HEK293 (cell line): ENCODE data around the gene LRRC8E.

ENCODE experiments used
- ATF2 ChIP-seq: fragments of 450-650 bp; formaldehyde crosslinking; IDR thresholded peaks from 2 replicates; pipeline ENCODE4 v1.5.1; 2016; ENCODE audit warnings: missing biosample characterization, missing genetic modification characterization, low read depth
- BCL11A ChIP-seq: fragments of 450-650 bp; formaldehyde crosslinking; IDR thresholded peaks from 2 replicates; pipeline ENCODE4 v1.5.1; 2016; ENCODE audit warnings: low read depth, missing biosample characterization, missing genetic modification characterization
- GLIS2 ChIP-seq: fragments of 450-650 bp; formaldehyde crosslinking; IDR thresholded peaks from 2 replicates; pipeline ENCODE4 v1.5.1; 2016; ENCODE audit warnings: missing biosample characterization, missing genetic modification characterization
- HIC1 ChIP-seq: fragments of 450-650 bp; formaldehyde crosslinking; IDR thresholded peaks from 2 replicates; pipeline ENCODE4 v1.5.1; 2016; ENCODE audit warnings: missing biosample characterization, missing genetic modification characterization
- KLF10 ChIP-seq: fragments of 450-650 bp; IDR thresholded peaks from 2 replicates; pipeline ENCODE4 v1.5.1; 2018; ENCODE audit warnings: missing biosample characterization, mild to moderate bottlenecking, missing genetic modification characterization
- PBX3 ChIP-seq: sonication (generic); formaldehyde crosslinking; IDR thresholded peaks from 2 replicates; pipeline ENCODE4 v1.8.1; 2022; ENCODE audit warnings: mild to moderate bottlenecking, moderate library complexity, missing genetic modification reagents
- PRDM6 ChIP-seq: fragments of 450-650 bp; formaldehyde crosslinking; IDR thresholded peaks from 2 replicates; pipeline ENCODE4 v1.5.1; 2017; ENCODE audit warnings: missing biosample characterization, missing genetic modification characterization
- REST ChIP-seq: fragments of 450-650 bp; formaldehyde crosslinking; IDR thresholded peaks from 2 replicates; pipeline ENCODE4 v1.5.1; 2016; ENCODE audit warnings: missing biosample characterization, missing genetic modification characterization
- ZBTB20 ChIP-seq: fragments of 450-650 bp; formaldehyde crosslinking; IDR thresholded peaks from 2 replicates; pipeline ENCODE4 v1.5.1; 2016; ENCODE audit warnings: missing biosample characterization, missing genetic modification characterization
- ZBTB48 ChIP-seq: fragments of 450-650 bp; formaldehyde crosslinking; IDR thresholded peaks from 2 replicates; pipeline ENCODE4 v1.5.1; 2016; ENCODE audit warnings: missing biosample characterization, missing genetic modification characterization
- ZEB2 ChIP-seq: fragments of 450-650 bp; formaldehyde crosslinking; IDR thresholded peaks from 2 replicates; pipeline ENCODE4 v1.5.1; 2016; ENCODE audit warnings: missing biosample characterization, missing genetic modification characterization
- ZFP37 ChIP-seq: fragments of 450-650 bp; formaldehyde crosslinking; IDR thresholded peaks from 2 replicates; pipeline ENCODE4 v1.5.1; 2016; ENCODE audit warnings: missing biosample characterization, missing genetic modification characterization
- ZFP41 ChIP-seq: fragments of 450-650 bp; formaldehyde crosslinking; IDR thresholded peaks from 2 replicates; pipeline ENCODE4 v1.5.1; 2016; ENCODE audit warnings: missing biosample characterization, missing genetic modification characterization, borderline replicate concordance
- ZIC2 ChIP-seq: fragments of 450-650 bp; formaldehyde crosslinking; IDR thresholded peaks from 2 replicates; pipeline ENCODE4 v1.5.1; 2016; ENCODE audit warnings: missing biosample characterization, missing genetic modification characterization
- ZNF10 ChIP-seq: fragments of 450-650 bp; formaldehyde crosslinking; IDR thresholded peaks from 2 replicates; pipeline ENCODE4 v1.5.1; 2017; ENCODE audit warnings: missing biosample characterization, missing genetic modification characterization
- ZNF266 ChIP-seq: fragments of 450-650 bp; formaldehyde crosslinking; IDR thresholded peaks from 2 replicates; pipeline ENCODE4 v1.5.1; 2016; ENCODE audit warnings: missing biosample characterization, missing genetic modification characterization, low read depth
- ZNF335 ChIP-seq: fragments of 450-650 bp; formaldehyde crosslinking; conservative IDR thresholded peaks from 2 replicates; pipeline ENCODE4 v1.5.1; 2016; ENCODE audit warnings: missing biosample characterization, missing genetic modification characterization
- ZNF398 ChIP-seq: fragments of 450-650 bp; formaldehyde crosslinking; IDR thresholded peaks from 2 replicates; pipeline ENCODE4 v1.5.1; 2017; ENCODE audit warnings: missing biosample characterization, missing genetic modification characterization
- ZNF513 ChIP-seq: fragments of 450-650 bp; IDR thresholded peaks from 2 replicates; pipeline ENCODE4 v1.5.1; 2018; ENCODE audit warnings: missing biosample characterization, missing genetic modification characterization
- ZNF530 ChIP-seq: fragments of 450-650 bp; formaldehyde crosslinking; IDR thresholded peaks from 2 replicates; pipeline ENCODE4 v1.5.1; 2016; ENCODE audit warnings: low read depth, missing biosample characterization, missing genetic modification characterization
- ZNF600 ChIP-seq: fragments of 450-650 bp; formaldehyde crosslinking; IDR thresholded peaks from 2 replicates; pipeline ENCODE4 v1.5.1; 2016; ENCODE audit warnings: missing biosample characterization, missing genetic modification characterization
- ZNF76 ChIP-seq: fragments of 450-650 bp; formaldehyde crosslinking; IDR thresholded peaks from 2 replicates; pipeline ENCODE4; 2016; ENCODE audit warnings: low read depth, missing biosample characterization, missing genetic modification characterization, borderline replicate concordance
- ZNF776 ChIP-seq: fragments of 450-650 bp; formaldehyde crosslinking; IDR thresholded peaks from 2 replicates; pipeline ENCODE4 v1.5.0; 2017; ENCODE audit warnings: missing biosample characterization, missing genetic modification characterization, borderline replicate concordance
- ZNF843 ChIP-seq: fragments of 450-650 bp; formaldehyde crosslinking; IDR thresholded peaks from 2 replicates; pipeline ENCODE4 v1.5.1; 2016; ENCODE audit warnings: missing biosample characterization, missing genetic modification characterization
- ZXDB ChIP-seq: fragments of 450-650 bp; formaldehyde crosslinking; IDR thresholded peaks from 2 replicates; pipeline ENCODE4 v1.5.1; 2016; ENCODE audit warnings: missing biosample characterization, missing genetic modification characterization

Gene LRRC8E

GRCh38 chr19:7917267-7918061, 29.2 kb downstream of the LRRC8E start (continued):
- TF ChIP-seq REST (tag by site-specific recombination): no peak
- no peak for TF ChIP-seq ZNF513
- peak; percentile 8; the same call in 1 of the 2 replicates for TF ChIP-seq ZNF10 (tag by site-specific recombination)
- peak; percentile 24; the same call in 1 of the 2 replicates for TF ChIP-seq ZNF600 (tag by site-specific recombination)
- peak; percentile 39 for TF ChIP-seq HIC1 (tag by site-specific recombination)
- peak; percentile 22; the same call in 1 of the 2 replicates for TF ChIP-seq ZXDB (tag by site-specific recombination)
- no peak for TF ChIP-seq ZNF843 (tag by site-specific recombination)
- no peak for TF ChIP-seq PBX3 (CRISPR knock-in tag)
- TF ChIP-seq ZEB2 (tag by site-specific recombination): 0 out of 2 replicates have a peak, but pooled peaks have one; percentile 50
- TF ChIP-seq ZIC2: peak; percentile 97
- TF ChIP-seq ZNF76 (tag by site-specific recombination): 0 out of 2 replicates have a peak, but pooled peaks have one; percentile 31
- no peak for TF ChIP-seq PRDM6
- TF ChIP-seq ZNF335 (tag by site-specific recombination): peak; percentile 63
- TF ChIP-seq BCL11A (tag by site-specific recombination): 0 out of 2 replicates have a peak, but pooled peaks have one; percentile 16
- no peak for TF ChIP-seq ZNF776 (tag by site-specific recombination)
- peak; percentile 81 for TF ChIP-seq ZBTB20
- no peak for TF ChIP-seq ZFP37 (tag by site-specific recombination)
- TF ChIP-seq ZNF530 (tag by site-specific recombination): no peak
- peak; percentile 90 for TF ChIP-seq ZBTB48 (tag by site-specific recombination)
- no peak for TF ChIP-seq ATF2 (tag by site-specific recombination)
- TF ChIP-seq ZNF398 (tag by site-specific recombination): peak; percentile 15; the same call in 1 of the 2 replicates
- no peak for TF ChIP-seq ZNF266 (tag by site-specific recombination)
- peak; percentile 91 for TF ChIP-seq GLIS2 (tag by site-specific recombination)
- TF ChIP-seq ZFP41: no peak
- TF ChIP-seq KLF10: no peak
